ENCODE data around the gene CUL7.
"Not testable (repeated sequence)": the region's sequence is repeated elsewhere in the genome, so short reads cannot be mapped to it uniquely, and the experiment has no call there.

The CUL7 gene

GRCh38 chr6:43053545-43054205 is at the start of gene CUL7:
TSS of gene CUL7 (minus strand) at chr6:43053851. CDS start at chr6:43052788, 1,063 bp downstream.
- DNase-seq (ENCODE audit: low read depth in 1 of 2, low spot score in 1 of 2) = peak; percentile 76 to 87

GRCh38 chr6:43101497-43101896 is 47.8 kb upstream of the CUL7 start:
- no peak for DNase-seq (ENCODE audit: low read depth in 1 of 2, low spot score in 1 of 2)

- no peak for DNase-seq (ENCODE audit: low read depth in 1 of 2, low spot score in 1 of 2)
Measured at GRCh38 chr6:43097502-43097901, 43.9 kb upstream of the CUL7 start.

GRCh38 chr6:43097098-43097489 is 43.4 kb upstream of the CUL7 start:
- DNase-seq (ENCODE audit: low read depth in 1 of 2, low spot score in 1 of 2) = no peak

GRCh38 chr6:43096451-43097097 is 42.9 kb upstream of the CUL7 start:
- DNase-seq (ENCODE audit: low read depth in 1 of 2, low spot score in 1 of 2) = no peak

- no peak for DNase-seq (ENCODE audit: low read depth in 1 of 2, low spot score in 1 of 2)
Measured at GRCh38 chr6:43095939-43096338, 42.3 kb upstream of the CUL7 start.

- DNase-seq (ENCODE audit: low read depth in 1 of 2, low spot score in 1 of 2) = no peak
Measured at GRCh38 chr6:43093436-43094289, 40.0 kb upstream of the CUL7 start.

- DNase-seq (ENCODE audit: low read depth in 1 of 2, low spot score in 1 of 2) = no peak
Measured at GRCh38 chr6:43092635-43093034, 39.0 kb upstream of the CUL7 start.

- DNase-seq (ENCODE audit: low read depth in 1 of 2, low spot score in 1 of 2) = no peak
Measured at GRCh38 chr6:43091436-43091991, 37.9 kb upstream of the CUL7 start.

- no peak for DNase-seq (ENCODE audit: low read depth in 1 of 2, low spot score in 1 of 2)
Measured at GRCh38 chr6:43091020-43091419, 37.4 kb upstream of the CUL7 start.

GRCh38 chr6:43090559-43090956 is 36.9 kb upstream of the CUL7 start:
- DNase-seq (ENCODE audit: low read depth in 1 of 2, low spot score in 1 of 2) = no peak

- no peak for DNase-seq (ENCODE audit: low read depth in 1 of 2, low spot score in 1 of 2)
Measured at GRCh38 chr6:43089874-43090558, 36.4 kb upstream of the CUL7 start.

- DNase-seq (ENCODE audit: low read depth in 1 of 2, low spot score in 1 of 2) = no peak
Measured at GRCh38 chr6:43089467-43089866, 35.8 kb upstream of the CUL7 start.

- DNase-seq (ENCODE audit: low read depth in 1 of 2, low spot score in 1 of 2) = no peak
Measured at GRCh38 chr6:43088654-43089056, 35.0 kb upstream of the CUL7 start.

GRCh38 chr6:43086022-43086658 is 32.5 kb upstream of the CUL7 start:
- DNase-seq (ENCODE audit: low read depth in 1 of 2, low spot score in 1 of 2) = no peak

- no peak for DNase-seq (ENCODE audit: low read depth in 1 of 2, low spot score in 1 of 2)
Measured at GRCh38 chr6:43082806-43083655, 29.4 kb upstream of the CUL7 start.

- DNase-seq (ENCODE audit: low read depth in 1 of 2, low spot score in 1 of 2) = not testable (repeated sequence)
Measured at GRCh38 chr6:43081922-43082321, 28.3 kb upstream of the CUL7 start.

- no peak for DNase-seq (ENCODE audit: low read depth in 1 of 2, low spot score in 1 of 2)
Measured at GRCh38 chr6:43081043-43081442, 27.4 kb upstream of the CUL7 start.

GRCh38 chr6:43078691-43079090 is 25.0 kb upstream of the CUL7 start:
- no peak for DNase-seq (ENCODE audit: low read depth in 1 of 2, low spot score in 1 of 2)

All from activated CD4-positive, alpha-beta T cell treated with anti-CD3 and anti-CD28 coated beads, Interleukin-2, amount 50 U/mL, for 24 hours (primary cell).